Renal pelvis (tissue), 4 donors: ENCODE results near the gene ROBO2. TPM values are rescaled to one million over a fixed set of nuclear protein-coding genes. Genes with fewer than 3 reads are reported as not detected.

ENCODE experiments used
- DNase-seq: peaks from one replicate; pipeline ENCODE4 v3.0.0-alpha.2; 2013
- polyA plus RNA-seq, 3 donors: library from polyadenylated mRNA; unstranded; fragments of 120-200 nt; gene quantifications; one replicate each; pipeline ENCODE4 v1.2.1, GENCODE V29; 2013; ENCODE audit not compliant: insufficient read length in 3 of 3

The ROBO2 gene
- polyA plus RNA-seq, 3 donors, result 82.8 to 101 (median 88.0) TPM

DNA sequence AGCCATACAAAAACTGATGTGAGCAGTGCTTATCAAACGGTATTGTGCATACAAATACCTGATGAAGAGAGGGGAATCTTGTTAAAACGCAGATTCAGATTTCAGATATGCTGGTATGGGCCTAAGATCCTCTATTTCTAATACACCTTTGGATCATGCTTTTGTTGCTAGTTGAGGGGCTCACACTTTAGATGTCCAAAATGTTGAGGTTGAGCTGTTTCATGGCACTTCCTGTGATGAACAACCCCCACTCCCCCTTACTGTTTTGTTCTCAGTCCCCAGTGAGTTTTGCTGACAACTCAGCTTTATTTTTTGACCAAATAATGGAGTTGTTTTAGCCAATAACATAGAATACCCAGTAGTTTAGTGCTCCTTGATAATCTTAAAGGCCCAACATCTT, 53.2 kb downstream of the ROBO2 start:
- DNase-seq, result peak; percentile 17

GRCh38 chr3:77096145-77096544, 56.2 kb downstream of the ROBO2 start:
- DNase-seq, result no peak

- no peak for DNase-seq
Measured at GRCh38 chr3:77096966-77097890, 57.3 kb downstream of the ROBO2 start.

DNA sequence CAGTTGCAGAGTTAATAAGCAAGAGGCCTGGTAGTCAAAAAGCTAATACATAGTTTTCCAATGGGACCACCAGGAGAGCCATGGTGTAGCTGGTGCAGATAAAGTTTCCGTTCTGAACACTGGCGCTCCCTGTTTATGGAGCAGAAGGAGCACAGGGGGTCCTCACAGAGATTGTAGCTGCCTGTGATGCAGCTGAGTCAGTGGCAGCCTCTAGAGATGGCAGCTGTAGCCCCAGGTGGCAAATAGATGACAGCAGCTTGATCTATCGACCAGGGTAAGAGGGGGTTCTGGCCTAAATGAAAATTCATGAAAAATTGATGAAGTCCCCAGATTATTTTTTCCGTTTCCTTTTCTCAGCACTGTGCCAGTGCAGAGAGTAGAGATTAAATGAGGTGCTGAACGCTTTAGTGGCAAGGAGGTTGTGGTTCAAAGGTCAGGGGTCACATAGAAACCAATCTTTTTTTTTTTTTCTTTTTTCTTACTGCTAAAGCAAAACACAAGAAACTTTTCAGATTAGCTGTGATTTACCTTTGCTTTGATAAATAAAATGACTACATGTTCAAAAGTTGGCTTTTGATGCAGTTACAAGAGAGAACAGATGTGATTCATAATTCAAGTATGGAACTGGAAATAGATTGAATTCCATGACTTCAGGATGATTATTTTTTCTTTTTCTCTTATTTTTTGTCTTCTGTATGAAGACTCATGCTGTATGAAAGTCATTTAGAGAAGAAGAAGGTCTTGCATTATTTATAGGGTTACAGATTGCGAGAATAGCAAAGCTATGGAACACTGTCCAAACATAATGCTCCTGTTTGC, 63.3 kb downstream of the ROBO2 start:
- no peak for DNase-seq

DNA sequence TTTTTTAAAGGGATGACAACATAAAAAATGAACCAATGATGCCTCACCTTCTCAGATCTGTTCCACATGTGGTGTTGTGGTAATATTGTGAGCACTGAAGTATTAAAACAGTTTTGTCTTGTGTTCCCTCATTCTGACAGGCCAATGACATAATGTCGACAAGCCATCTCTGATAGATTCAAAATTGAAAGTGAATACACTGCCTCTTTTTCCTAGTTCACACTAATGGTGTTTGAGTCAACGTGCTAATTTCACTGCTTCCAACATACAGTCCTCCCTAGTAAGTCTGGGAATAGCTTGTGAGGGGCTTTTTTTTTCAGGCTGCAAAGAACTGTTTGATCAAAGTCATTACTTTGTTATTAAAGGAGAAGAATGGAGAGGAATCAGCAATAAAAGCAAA, 82.8 kb downstream of the ROBO2 start:
- no peak for DNase-seq

DNA sequence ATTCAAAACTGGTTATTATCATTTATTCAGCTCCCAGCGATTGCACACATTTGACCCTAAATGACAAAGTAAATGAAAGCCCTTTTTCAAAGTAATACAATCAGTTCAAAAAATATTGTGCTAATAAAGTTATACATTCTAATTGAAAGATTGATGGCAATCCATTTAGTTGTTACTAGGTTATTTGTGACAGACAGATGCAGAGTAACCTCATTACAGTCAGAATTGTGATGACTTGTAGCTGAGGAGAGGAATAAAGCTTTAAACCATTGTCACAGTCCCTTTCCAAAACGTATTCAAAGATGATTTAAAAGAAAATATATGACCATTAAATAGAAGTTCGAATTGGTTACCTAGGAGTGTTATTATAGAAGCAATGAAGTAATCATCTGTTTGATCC, 86.1 kb downstream of the ROBO2 start:
- DNase-seq, result no peak

DNA sequence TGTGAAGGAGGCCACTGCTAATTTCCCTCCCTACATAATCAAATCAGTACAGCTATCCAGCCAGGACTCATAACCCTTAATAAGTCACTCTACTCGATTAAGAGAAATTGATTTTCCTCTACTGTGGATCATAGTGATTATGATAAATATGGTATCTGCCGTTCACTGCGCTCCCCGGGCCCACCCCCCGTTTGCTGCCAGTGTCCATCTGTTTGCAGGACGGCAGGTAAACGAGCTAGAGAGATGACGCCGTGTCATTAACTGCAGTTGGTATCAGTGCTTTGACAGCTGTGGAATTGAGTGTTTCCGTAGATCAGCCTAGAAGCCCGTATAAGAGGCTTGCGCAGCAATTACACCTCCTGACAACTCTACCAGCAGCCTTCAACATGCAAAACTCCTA, 94.9 kb downstream of the ROBO2 start:
- no peak for DNase-seq

- DNase-seq, result no peak
Measured at GRCh38 chr3:77137559-77137958, 97.7 kb downstream of the ROBO2 start.

DNA sequence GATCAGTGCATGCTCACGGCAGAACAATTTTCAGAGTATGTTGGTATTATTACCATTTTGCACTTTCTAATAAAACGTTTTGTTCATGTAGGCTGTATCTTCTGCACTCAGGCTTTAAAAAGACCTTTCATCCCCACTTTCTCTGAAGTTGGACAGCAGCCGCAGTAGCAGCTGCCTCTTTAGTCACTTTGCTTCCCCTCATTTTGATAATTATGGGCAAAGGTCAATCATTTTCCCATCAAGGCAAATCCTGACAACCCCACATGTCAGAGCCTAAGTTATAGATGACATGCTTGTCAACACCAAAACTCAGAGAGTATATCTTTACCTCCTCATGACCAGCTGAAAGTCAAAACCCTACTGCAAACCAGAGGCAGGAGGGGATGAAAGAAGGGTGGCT, 99.7 kb downstream of the ROBO2 start:
- no peak for DNase-seq

GRCh38 chr3:77141423-77141822, 101.5 kb downstream of the ROBO2 start:
- no peak for DNase-seq

DNA sequence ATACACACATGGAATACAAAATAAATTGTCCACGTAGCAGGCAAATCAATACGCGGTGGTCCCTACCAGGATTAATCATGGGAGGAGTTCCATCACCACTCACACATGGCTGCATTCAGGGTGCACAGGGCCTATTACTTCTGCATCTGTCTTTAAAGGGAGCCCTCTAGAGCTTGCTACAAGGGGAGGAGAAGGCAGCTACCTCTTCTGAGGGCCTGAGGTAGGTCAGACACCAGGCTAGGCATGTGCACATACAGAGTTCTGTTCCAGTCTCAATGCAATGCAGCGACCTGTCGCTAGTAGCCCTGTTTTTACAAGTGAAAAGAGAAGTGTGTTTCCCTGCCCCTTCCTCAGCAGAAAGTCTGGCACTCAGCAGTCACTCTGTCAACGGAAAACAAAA, 102.7 kb downstream of the ROBO2 start:
- no peak for DNase-seq

DNA sequence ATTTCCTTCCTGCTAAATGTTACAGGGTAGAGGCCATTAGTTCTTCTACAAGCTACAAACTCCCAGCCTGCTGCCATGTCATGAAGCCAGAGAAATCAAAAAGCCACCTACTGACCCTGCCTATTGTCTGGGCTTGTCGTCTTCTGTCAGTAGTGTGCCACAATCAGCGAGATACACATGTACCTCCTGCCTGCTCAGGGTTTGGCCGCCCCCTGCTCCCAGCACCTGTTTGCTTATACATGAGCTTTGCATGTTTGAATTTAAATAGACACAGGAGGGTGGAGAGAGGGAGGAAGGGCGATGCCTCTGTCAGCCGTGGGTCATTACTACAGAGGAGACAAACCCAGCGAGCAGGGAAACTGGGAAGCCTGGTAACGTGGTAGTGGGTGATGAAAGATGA, 106.1 kb downstream of the ROBO2 start:
- DNase-seq, result no peak

DNA sequence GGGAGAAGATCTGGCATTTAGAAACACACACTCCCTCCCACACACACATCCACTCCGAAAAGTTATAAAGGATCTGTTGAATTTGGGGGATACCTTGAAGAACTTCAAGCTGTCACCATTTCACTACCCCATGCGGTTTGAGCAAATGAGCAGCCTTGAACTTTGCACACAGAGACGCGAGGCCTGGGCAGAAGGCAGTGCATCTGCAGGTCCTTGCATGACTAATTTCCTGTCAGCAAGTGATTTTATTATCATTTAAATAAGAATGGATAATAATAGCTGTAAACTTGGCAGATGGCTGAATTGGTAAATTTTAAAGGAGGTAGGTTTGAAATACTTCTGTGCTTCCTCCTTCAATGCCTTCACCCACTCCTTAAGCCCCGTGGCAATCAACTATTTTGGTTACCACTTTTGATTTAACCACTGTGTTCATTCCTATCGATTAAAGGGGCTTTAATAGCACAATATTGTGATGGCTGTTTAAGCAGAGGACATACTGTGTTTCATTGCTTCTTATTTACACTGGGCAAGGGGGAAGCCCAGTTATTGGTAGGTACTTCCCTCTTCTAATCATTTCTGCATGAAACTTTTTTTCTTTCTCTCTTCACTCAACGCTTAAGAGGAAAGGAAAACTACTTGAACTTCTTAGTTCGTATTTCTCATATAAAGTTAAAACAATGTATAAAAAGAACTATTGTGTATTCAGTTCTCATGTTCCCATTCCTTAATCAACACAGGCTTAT, 108.1 kb downstream of the ROBO2 start:
- DNase-seq, result no peak

- DNase-seq, result no peak
Measured at GRCh38 chr3:77149382-77149781, 109.5 kb downstream of the ROBO2 start.

- DNase-seq, result no peak
Measured at GRCh38 chr3:77150028-77150427, 110.1 kb downstream of the ROBO2 start.

DNA sequence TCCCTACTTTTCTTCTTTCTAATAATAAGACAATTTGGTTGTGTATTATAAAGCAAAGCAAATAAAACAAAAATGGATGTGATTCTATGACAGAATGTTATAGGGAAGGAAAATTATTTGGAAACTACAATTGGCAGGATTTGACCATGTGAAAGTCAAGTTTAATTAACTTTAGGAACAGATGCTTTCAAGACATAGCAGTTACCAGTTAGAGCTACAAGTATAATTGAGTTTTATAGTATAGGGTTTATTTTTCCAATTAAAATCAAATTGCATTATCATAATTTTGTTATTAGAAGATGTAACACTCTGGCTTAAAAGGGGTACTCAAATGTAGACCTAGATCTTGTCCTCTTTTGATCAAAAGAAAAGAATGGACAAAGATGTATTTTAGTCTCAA, 110.9 kb downstream of the ROBO2 start:
- DNase-seq, result no peak

DNA sequence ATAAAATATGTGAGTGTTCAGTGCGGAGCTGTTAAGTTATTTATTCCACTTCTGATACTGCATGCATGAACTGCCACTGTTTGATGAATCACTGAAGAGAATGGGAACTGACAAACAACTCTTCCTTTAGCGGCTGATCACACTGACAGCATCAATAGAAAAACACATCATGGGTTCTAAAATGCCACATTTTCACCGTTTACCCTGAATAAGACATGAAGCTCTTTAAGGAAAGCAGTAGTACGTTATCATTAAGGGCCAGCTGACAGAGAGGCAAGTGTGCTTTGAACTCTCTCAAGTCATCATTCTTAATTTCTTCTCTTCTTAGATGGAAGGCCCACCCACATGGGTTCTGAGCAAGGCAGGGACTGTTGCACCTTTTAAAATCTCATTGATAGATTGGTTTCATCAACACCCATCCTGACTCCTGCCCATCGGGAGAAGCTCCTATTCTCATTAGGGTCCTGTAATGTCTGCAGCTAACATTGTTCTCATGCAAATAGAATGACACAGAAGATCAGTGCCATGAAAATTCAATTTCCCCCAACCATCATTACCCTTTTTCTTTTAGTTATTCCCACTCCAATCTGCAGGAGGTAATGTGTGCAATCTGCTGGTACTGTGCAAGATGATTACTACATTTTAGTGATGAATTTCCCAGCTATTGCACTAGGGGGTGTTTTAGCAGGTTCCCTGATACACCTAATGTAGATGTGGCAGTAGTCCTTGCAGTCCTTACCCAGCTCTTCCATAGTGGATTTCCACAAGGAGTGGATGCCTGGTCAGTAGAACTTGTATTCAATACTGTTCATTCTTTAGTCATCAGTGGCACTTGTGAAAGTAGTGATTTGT, 119.1 kb downstream of the ROBO2 start:
- no peak for DNase-seq

- no peak for DNase-seq
Measured at GRCh38 chr3:77160931-77161497, 121.1 kb downstream of the ROBO2 start.

DNA sequence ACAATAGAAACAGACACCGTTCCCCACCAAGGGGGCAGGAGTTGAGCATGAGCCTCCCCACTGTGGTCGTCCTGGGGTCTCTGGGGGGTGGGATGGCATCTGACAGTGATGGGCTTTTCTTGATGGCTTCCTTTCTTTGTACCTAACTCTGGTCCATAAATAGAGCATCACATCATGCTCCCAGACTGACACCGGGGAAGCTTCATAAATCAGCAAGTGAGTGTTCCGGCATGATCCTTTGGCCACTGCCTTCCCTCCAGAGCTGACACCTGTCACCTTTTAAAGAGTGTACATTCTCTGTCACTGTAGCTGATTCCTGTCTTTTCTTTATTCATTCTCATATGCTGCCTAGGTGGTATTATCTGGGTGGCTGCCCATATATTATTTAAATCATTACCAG, 129.9 kb downstream of the ROBO2 start:
- no peak for DNase-seq

DNA sequence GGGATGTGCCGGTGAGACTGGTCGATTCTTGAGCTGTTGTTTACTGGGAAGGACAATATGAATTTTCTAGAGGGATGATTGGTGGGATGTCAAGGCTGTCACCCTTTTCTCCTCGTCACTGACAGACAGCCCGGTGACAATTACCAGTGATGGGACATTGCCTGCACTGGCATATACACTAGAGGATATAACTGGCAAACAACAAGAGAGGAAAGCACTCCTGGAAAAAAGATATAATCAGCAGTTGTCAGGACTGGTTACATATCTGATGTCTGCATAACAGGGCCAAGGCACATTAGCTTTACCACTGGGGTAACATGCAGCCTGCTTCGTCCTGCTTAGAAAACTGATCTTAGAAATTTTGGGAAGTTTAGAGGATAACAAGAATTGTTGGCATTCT, 131.1 kb downstream of the ROBO2 start:
- DNase-seq, result no peak

DNA sequence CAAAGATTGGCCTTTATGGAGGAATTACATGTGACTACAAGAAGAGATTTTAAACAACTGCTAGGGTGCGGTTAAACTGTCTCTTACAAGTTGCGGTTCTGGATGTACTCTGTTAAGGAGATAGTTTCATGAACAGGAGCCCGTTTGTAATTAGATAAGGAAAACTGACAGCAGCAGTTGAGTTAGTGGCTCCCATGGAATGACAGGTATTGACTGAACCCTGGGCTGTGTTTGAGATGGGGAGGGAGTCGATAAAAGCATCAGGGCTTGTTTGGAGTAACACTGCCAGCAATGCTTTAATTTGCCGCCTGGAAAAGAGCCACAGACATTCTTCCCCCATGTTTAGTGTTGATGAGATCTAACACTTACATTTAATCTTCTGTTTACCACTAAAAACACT, 139.9 kb downstream of the ROBO2 start:
- no peak for DNase-seq
